ENCODE data around the gene CRYBB2. TPM values are rescaled to one million over a fixed set of nuclear protein-coding genes. Genes with fewer than 3 reads are reported as not detected.

Gene CRYBB2
- polyA plus RNA-seq, 3 donors = not detected

GRCh38 chr22:25205847-25206246 lies 13.6 kb upstream of the CRYBB2 start:
- Mint-ChIP-seq H3K4me3 (no peak overlapping the region), H3K27me3 (ENCODE audit: low read depth in 3 of 3) (peaks cover 0 to 7% (median 5%) of the 10 kb centered on the region in 3 donors), H3K4me1 (no peaks in the 10 kb centered on the region), H3K9me3 (peaks cover 0 to 2% (median 0%) of the 10 kb centered on the region in 7 donors), H3K27ac (peak overlapping the region in 1 of 7 donors; percentile 60), H3K36me3 (no peaks in the 10 kb centered on the region)
- H3K27ac ChIP-seq (ENCODE audit: low read depth in 1 of 2, low read length in 2 of 2) = no peak overlapping the region
- H3K4me2 ChIP-seq (replicated peaks; ENCODE audit: extremely low read depth, low read length, poor library complexity, severe bottlenecking) = no peak overlapping the region
- no peaks in the 10 kb centered on the region for H3K27me3 ChIP-seq (ENCODE audit: control insufficient read depth in 2 of 2, insufficient read depth in 2 of 2, low read length in 2 of 2)
- no peak overlapping the region for H3K4me3 ChIP-seq (replicated peaks in 1 of 3; ENCODE audit: low read depth in 2 of 3, low read length in 3 of 3)
- intact Hi-C loops (cut with micrococcal nuclease) = no loop called here
- no peaks in the 10 kb centered on the region for H3K79me2 ChIP-seq (ENCODE audit: insufficient read depth, low read length)
- H3K36me3 ChIP-seq (replicated peaks in 1 of 2; ENCODE audit: control insufficient read depth in 1 of 2, insufficient read depth in 2 of 2, low read length in 2 of 2) = no peaks in the 10 kb centered on the region
- TF ChIP-seq CTCF (IDR thresholded peaks at IDR 0.05) = no peak
- no peaks in the 10 kb centered on the region for H3K4me1 ChIP-seq (ENCODE audit: control insufficient read depth in 1 of 2, insufficient read depth in 2 of 2, low read length in 2 of 2)
- H4K20me1 ChIP-seq (ENCODE audit: insufficient read depth, low read length) = no peaks in the 10 kb centered on the region
- no peak overlapping the region for H3K9ac ChIP-seq (ENCODE audit: insufficient read depth, low read length, poor library complexity, severe bottlenecking)
- DNase-seq = no peak
- no peaks in the 10 kb centered on the region for H3K9me3 ChIP-seq (replicated peaks in 1 of 2; ENCODE audit: control insufficient read depth in 1 of 2, insufficient read depth in 1 of 2, low read length in 2 of 2)
- no CpG with 5 or more reads among the region's 1 CpG for WGBS (ENCODE audit: insufficient coverage)
- H2AFZ ChIP-seq (ENCODE audit: insufficient read depth, low read depth, low read length, poor library complexity, severe bottlenecking) = no peak overlapping the region

GRCh38 chr22:25206998-25207397 lies 12.4 kb upstream of the CRYBB2 start:
- Mint-ChIP-seq H3K36me3 (no peaks in the 10 kb centered on the region), H3K9me3 (peaks cover 0 to 2% (median 0%) of the 10 kb centered on the region in 7 donors), H3K4me1 (no peaks in the 10 kb centered on the region), H3K27ac (no peak overlapping the region), H3K27me3 (ENCODE audit: low read depth in 3 of 3) (peaks cover 0 to 4% (median 3%) of the 10 kb centered on the region in 3 donors), H3K4me3 (no peak overlapping the region)
- Histone ChIP-seq H3K27me3 (ENCODE audit: control insufficient read depth in 2 of 2, insufficient read depth in 2 of 2, low read length in 2 of 2) (no peaks in the 10 kb centered on the region), H3K9ac (ENCODE audit: insufficient read depth, low read length, poor library complexity, severe bottlenecking) (no peak overlapping the region), H3K79me2 (ENCODE audit: insufficient read depth, low read length) (no peaks in the 10 kb centered on the region), H3K36me3 (replicated peaks in 1 of 2; ENCODE audit: control insufficient read depth in 1 of 2, insufficient read depth in 2 of 2, low read length in 2 of 2) (no peaks in the 10 kb centered on the region), H3K9me3 (replicated peaks in 1 of 2; ENCODE audit: control insufficient read depth in 1 of 2, insufficient read depth in 1 of 2, low read length in 2 of 2) (no peaks in the 10 kb centered on the region), H3K4me3 (replicated peaks in 1 of 3; ENCODE audit: low read depth in 2 of 3, low read length in 3 of 3) (no peak overlapping the region), H4K20me1 (ENCODE audit: insufficient read depth, low read length) (no peaks in the 10 kb centered on the region), H3K4me2 (replicated peaks; ENCODE audit: extremely low read depth, low read length, poor library complexity, severe bottlenecking) (no peak overlapping the region), H3K4me1 (ENCODE audit: control insufficient read depth in 1 of 2, insufficient read depth in 2 of 2, low read length in 2 of 2) (no peaks in the 10 kb centered on the region), H3K27ac (ENCODE audit: low read depth in 1 of 2, low read length in 2 of 2) (no peak overlapping the region), H2AFZ (ENCODE audit: insufficient read depth, low read depth, low read length, poor library complexity, severe bottlenecking) (no peak overlapping the region)
- WGBS (ENCODE audit: insufficient coverage) = 96% methylated on average over 15 of the region's 21 CpGs
- intact Hi-C loops (cut with micrococcal nuclease) = no loop called here
- TF ChIP-seq CTCF (IDR thresholded peaks at IDR 0.05) = no peak
- no peak for DNase-seq
